ENCODE results near the gene TLE7. TPM values are rescaled to one million over a fixed set of nuclear protein-coding genes. Genes with fewer than 3 reads are reported as not detected.

TLE7 gene
- total RNA-seq, 4 donors from 2014 or later, result not detected

DNA sequence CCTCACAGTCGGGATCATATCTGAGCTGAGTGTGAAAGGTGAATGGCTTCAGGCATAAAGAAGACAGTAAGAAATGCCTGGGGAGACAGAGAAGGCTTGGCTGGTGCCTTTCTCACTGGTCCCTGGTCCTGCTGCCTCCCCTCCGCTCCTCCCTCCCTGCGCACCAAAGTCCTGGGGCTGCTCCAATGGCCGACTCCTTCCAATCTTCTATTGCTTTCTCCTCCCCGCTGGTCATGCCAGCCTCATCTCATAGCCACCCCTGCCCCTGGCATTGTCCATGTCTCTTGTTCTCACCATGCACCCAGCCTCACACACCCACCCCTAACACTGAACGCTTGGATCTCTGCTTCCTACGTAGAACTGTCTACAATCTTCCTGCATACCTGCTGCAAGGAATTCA, 18.0 kb downstream of the TLE7 start:
- Histone ChIP-seq H3K9me3 (no peaks in the 10 kb centered on the region), H3K27me3 (peaks cover 0 to 45% (median 7%) of the 10 kb centered on the region in 4 donors), H3K4me1 (peaks cover 0 to 5% (median 0%) of the 10 kb centered on the region in 3 donors), H3K36me3 (no peaks in the 10 kb centered on the region), H3K4me3 (no peak overlapping the region), H3K27ac (no peak overlapping the region)
- TF ChIP-seq POLR2A (IDR thresholded peaks at IDR 0.05), result no peak
- TF ChIP-seq, protein P1, sequence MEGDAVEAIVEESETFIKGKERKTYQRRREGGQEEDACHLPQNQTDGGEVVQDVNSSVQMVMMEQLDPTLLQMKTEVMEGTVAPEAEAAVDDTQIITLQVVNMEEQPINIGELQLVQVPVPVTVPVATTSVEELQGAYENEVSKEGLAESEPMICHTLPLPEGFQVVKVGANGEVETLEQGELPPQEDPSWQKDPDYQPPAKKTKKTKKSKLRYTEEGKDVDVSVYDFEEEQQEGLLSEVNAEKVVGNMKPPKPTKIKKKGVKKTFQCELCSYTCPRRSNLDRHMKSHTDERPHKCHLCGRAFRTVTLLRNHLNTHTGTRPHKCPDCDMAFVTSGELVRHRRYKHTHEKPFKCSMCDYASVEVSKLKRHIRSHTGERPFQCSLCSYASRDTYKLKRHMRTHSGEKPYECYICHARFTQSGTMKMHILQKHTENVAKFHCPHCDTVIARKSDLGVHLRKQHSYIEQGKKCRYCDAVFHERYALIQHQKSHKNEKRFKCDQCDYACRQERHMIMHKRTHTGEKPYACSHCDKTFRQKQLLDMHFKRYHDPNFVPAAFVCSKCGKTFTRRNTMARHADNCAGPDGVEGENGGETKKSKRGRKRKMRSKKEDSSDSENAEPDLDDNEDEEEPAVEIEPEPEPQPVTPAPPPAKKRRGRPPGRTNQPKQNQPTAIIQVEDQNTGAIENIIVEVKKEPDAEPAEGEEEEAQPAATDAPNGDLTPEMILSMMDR (IDR thresholded peaks at IDR 0.05), result no peak
- DNase-seq, result no peak
- intact Hi-C loops (cut with DNase I), result no loop called here
- WGBS, 2 donors, result 72 to 80% methylated on average over 7 of the region's 7 CpGs

DNA sequence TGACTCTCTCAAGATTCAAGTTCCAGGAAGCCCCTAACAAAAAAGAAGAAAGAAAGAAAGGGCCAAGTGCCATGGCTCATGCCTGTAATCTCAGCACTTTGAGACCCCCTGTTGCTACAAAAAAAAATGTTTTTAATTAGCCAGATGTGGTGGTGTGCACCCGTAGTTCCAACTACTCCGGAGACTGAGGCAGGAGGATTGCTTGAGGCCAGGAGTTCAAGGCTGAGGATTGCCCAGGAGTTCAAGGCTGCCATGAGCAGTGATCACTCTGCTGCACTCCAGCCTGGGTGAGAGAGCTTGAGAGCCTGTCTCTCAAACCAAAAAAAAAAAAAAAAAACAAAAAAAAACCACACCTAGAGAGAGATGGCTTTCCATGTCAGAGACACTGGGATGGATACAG, 18.8 kb downstream of the TLE7 start:
- peaks cover 0 to 45% (median 7%) of the 10 kb centered on the region in 4 donors for H3K27me3 ChIP-seq
- intact Hi-C loops (cut with DNase I), result no loop called here
- 81 to 92% methylated on average over 2 of the region's 2 CpGs for WGBS, 2 donors
- no peak for TF ChIP-seq POLR2A (IDR thresholded peaks at IDR 0.05)
- TF ChIP-seq, protein P1 (IDR thresholded peaks at IDR 0.05), result no peak
- no peak overlapping the region for H3K27ac ChIP-seq
- H3K36me3 ChIP-seq, result no peaks in the 10 kb centered on the region
- peaks cover 0 to 5% (median 0%) of the 10 kb centered on the region in 3 donors for H3K4me1 ChIP-seq
- no peak for DNase-seq
- H3K9me3 ChIP-seq, result no peaks in the 10 kb centered on the region
- no peak overlapping the region for H3K4me3 ChIP-seq

DNA sequence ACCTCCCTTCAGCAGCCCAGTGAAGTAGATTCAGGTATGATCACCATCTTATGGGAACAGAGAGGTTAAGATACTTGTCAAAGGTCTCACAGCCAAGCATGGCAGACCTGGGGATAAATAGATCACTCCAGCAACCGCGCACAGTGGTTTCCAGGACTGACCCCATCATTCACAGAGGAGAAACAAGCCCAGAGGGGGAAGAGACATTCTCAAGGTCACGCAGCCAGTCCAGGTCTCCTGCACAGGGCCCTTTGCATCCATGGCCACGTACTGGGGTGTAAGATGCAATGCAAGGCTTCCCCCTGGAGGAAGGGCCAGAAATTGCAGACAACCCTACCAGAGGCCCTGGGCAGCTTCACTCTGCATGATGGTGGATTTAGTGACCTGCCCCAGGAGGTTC, 19.9 kb downstream of the TLE7 start:
- Histone ChIP-seq H3K27me3 (peaks cover 0 to 44% (median 7%) of the 10 kb centered on the region in 4 donors), H3K36me3 (no peaks in the 10 kb centered on the region), H3K9me3 (no peaks in the 10 kb centered on the region), H3K27ac (no peak overlapping the region), H3K4me3 (no peak overlapping the region), H3K4me1 (peaks cover 0 to 5% (median 0%) of the 10 kb centered on the region in 3 donors)
- no peak for TF ChIP-seq POLR2A (IDR thresholded peaks at IDR 0.05)
- TF ChIP-seq, protein P1 (IDR thresholded peaks at IDR 0.05), result peak in 3 of 6 experiments; percentile 23 to 53 (median 24)
- WGBS, 2 donors, result 38 to 62% methylated on average over 4 of the region's 4 CpGs
- no peak for DNase-seq
- intact Hi-C loops (cut with DNase I), result no loop called here

DNA sequence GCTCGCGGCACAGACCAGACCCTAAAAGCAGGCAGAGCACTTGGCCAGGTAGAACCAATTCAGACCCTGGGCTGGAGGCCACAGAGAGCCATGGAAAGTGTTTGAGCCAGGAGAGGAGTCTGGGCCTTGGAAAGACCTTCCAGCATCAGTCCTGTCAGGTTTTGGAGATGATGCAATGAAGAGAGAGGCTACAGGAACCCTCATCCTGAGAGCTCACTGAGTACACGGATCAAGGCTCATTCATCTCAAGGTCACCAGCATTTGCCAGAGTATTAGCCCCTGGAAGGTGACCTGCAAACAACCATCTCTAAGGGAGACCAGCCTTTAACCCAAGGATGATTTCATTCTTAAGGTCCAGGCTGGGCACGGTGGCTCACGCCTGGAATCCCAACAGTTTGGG, 27.8 kb downstream of the TLE7 start:
- Histone ChIP-seq H3K4me3 (no peak overlapping the region), H3K4me1 (peaks cover 0 to 9% (median 0%) of the 10 kb centered on the region in 3 donors), H3K27me3 (peaks cover 0 to 57% (median 0%) of the 10 kb centered on the region in 4 donors), H3K36me3 (no peaks in the 10 kb centered on the region), H3K9me3 (no peaks in the 10 kb centered on the region), H3K27ac (no peak overlapping the region)
- intact Hi-C loops (cut with DNase I), result loop anchor here (5.0 to 10.0 kb wide), 2 partner anchors 88 to 201 kb away; no protein-coding TSS in a partner anchor
- no peak for TF ChIP-seq POLR2A (IDR thresholded peaks at IDR 0.05)
- TF ChIP-seq, protein P1 (IDR thresholded peaks at IDR 0.05), result no peak
- 81 to 86% methylated on average over 5 of the region's 5 CpGs for WGBS, 2 donors
- no peak for DNase-seq

DNA sequence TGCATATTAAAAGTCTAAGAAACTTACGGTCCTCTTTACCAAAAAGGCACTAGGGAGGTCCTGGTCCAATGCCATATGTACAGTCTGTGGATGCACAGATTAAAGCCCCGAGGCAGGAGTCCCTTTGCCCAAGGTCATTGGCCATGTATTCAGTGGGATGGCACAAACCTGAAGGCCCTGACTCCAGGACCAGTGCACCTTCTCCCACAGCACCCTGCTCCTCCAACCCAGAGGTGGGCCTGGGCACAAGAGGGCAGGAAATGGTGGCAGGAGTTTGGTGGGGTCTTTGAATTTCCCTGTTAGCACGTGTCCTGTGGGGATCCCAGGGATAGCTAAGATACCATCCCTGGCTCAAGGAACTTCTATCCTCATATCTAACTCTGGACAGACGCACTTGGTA, 28.5 kb downstream of the TLE7 start:
- H3K9me3 ChIP-seq, result no peaks in the 10 kb centered on the region
- H3K27ac ChIP-seq, result no peak overlapping the region
- DNase-seq, result no peak
- TF ChIP-seq, protein P1 (IDR thresholded peaks at IDR 0.05), result no peak
- no peak overlapping the region for H3K4me3 ChIP-seq
- peaks cover 0 to 9% (median 0%) of the 10 kb centered on the region in 3 donors for H3K4me1 ChIP-seq
- H3K36me3 ChIP-seq, result no peaks in the 10 kb centered on the region
- intact Hi-C loops (cut with DNase I), result loop anchor here (5.0 to 10.0 kb wide), 2 partner anchors 89 to 201 kb away; no protein-coding TSS in a partner anchor
- WGBS, 2 donors, result 40 to 70% methylated on average over 2 of the region's 4 CpGs
- peaks cover 0 to 64% (median 0%) of the 10 kb centered on the region in 4 donors for H3K27me3 ChIP-seq
